DMS153 treated with DMSO at 0.1 percent for 48 hours (cell line): ENCODE data around the gene BCAT1.
"Not testable (repeated sequence)": the region's sequence is repeated elsewhere in the genome, so short reads cannot be mapped to it uniquely, and the experiment has no call there.

Experiments used
- DNase-seq: peaks from one replicate; lab custom pipeline; 2025; ENCODE audit not compliant: unreplicated experiment; lab: John Stamatoyannopoulos, UW

Gene BCAT1

GRCh38 chr12:24901576-24902461, 47.1 kb downstream of the BCAT1 start:
- DNase-seq = no peak

- DNase-seq = no peak
Observed at GRCh38 chr12:24900196-24900595, 48.7 kb downstream of the BCAT1 start.

- DNase-seq = no peak
Observed at GRCh38 chr12:24899503-24900075, 49.3 kb downstream of the BCAT1 start.

- DNase-seq = no peak
Observed at GRCh38 chr12:24898606-24899005, 50.3 kb downstream of the BCAT1 start.

- DNase-seq = no peak
Observed at GRCh38 chr12:24898185-24898584, 50.7 kb downstream of the BCAT1 start.

- no peak for DNase-seq
Observed at GRCh38 chr12:24896171-24896570, 52.7 kb downstream of the BCAT1 start.

GRCh38 chr12:24895612-24896011, 53.3 kb downstream of the BCAT1 start:
- no peak for DNase-seq

- no peak for DNase-seq
Observed at GRCh38 chr12:24894879-24895278, 54.0 kb downstream of the BCAT1 start.

GRCh38 chr12:24890048-24890803, 58.7 kb downstream of the BCAT1 start:
- no peak for DNase-seq

GRCh38 chr12:24889411-24889810, 59.5 kb downstream of the BCAT1 start:
- DNase-seq = no peak

- DNase-seq = no peak
Observed at GRCh38 chr12:24888813-24889212, 60.1 kb downstream of the BCAT1 start.

GRCh38 chr12:24884911-24885310, 64.0 kb downstream of the BCAT1 start:
- DNase-seq = no peak

- no peak for DNase-seq
Observed at GRCh38 chr12:24881724-24882371, 67.1 kb downstream of the BCAT1 start.

- no peak for DNase-seq
Observed at GRCh38 chr12:24881227-24881626, 67.7 kb downstream of the BCAT1 start.

GRCh38 chr12:24880732-24881131, 68.2 kb downstream of the BCAT1 start:
- no peak for DNase-seq

- DNase-seq = no peak
Observed at GRCh38 chr12:24879644-24880043, 69.3 kb downstream of the BCAT1 start.

GRCh38 chr12:24875014-24875413, 73.9 kb downstream of the BCAT1 start:
- DNase-seq = no peak

- DNase-seq = no peak
Observed at GRCh38 chr12:24872211-24872610, 76.7 kb downstream of the BCAT1 start.

GRCh38 chr12:24866139-24866538, 82.8 kb downstream of the BCAT1 start:
- DNase-seq = not testable (repeated sequence)

- no peak for DNase-seq
Observed at GRCh38 chr12:24864796-24865125, 84.1 kb downstream of the BCAT1 start.

GRCh38 chr12:24861766-24862540, 86.9 kb downstream of the BCAT1 start:
- no peak for DNase-seq
